ENCODE data around the gene UBE2D3. TPM values are rescaled to one million over a fixed set of nuclear protein-coding genes. Genes with fewer than 3 reads are reported as not detected.
"Not testable (repeated sequence)": the region's sequence is repeated elsewhere in the genome, so short reads cannot be mapped to it uniquely, and the experiment has no call there.

Gene UBE2D3
- total RNA-seq, 1 experiment from 2014 or later, result 284 TPM

GRCh38 chr4:102843938-102844337, 16.6 kb upstream of the UBE2D3 start:
- Histone ChIP-seq H3K4me3 (no peak overlapping the region), H3K27me3 (no peaks in the 10 kb centered on the region), H3K9me3 (no peaks in the 10 kb centered on the region), H3K36me3 (no peaks in the 10 kb centered on the region)
- no peak for DNase-seq

GRCh38 chr4:102843273-102843672, 15.9 kb upstream of the UBE2D3 start:
- no peaks in the 10 kb centered on the region for H3K36me3 ChIP-seq
- DNase-seq, result no peak
- H3K4me3 ChIP-seq, result no peak overlapping the region
- H3K27me3 ChIP-seq, result no peaks in the 10 kb centered on the region
- H3K9me3 ChIP-seq, result no peaks in the 10 kb centered on the region

- H3K4me3 ChIP-seq, result no peak overlapping the region
- no peaks in the 10 kb centered on the region for H3K27me3 ChIP-seq
- H3K9me3 ChIP-seq, result no peaks in the 10 kb centered on the region
- no peaks in the 10 kb centered on the region for H3K36me3 ChIP-seq
- DNase-seq, result no peak
Measured at GRCh38 chr4:102842367-102842766, 15.0 kb upstream of the UBE2D3 start.

GRCh38 chr4:102836596-102836995, 9.2 kb upstream of the UBE2D3 start:
- Histone ChIP-seq H3K27me3 (no peaks in the 10 kb centered on the region), H3K9me3 (no peaks in the 10 kb centered on the region), H3K36me3 (no peaks in the 10 kb centered on the region), H3K4me3 (no peak overlapping the region)
- DNase-seq, result no peak

- DNase-seq, result no peak
- H3K27me3 ChIP-seq, result no peaks in the 10 kb centered on the region
- H3K9me3 ChIP-seq, result no peaks in the 10 kb centered on the region
- H3K4me3 ChIP-seq, result no peak overlapping the region
- no peaks in the 10 kb centered on the region for H3K36me3 ChIP-seq
Measured at GRCh38 chr4:102832667-102833066, 5.3 kb upstream of the UBE2D3 start.

GRCh38 chr4:102832105-102832504, 4.8 kb upstream of the UBE2D3 start:
- Histone ChIP-seq H3K27me3 (no peaks in the 10 kb centered on the region), H3K9me3 (no peaks in the 10 kb centered on the region), H3K36me3 (peaks cover 2% of the 10 kb centered on the region; the same call in 1 of the 2 replicates), H3K4me3 (no peak overlapping the region)
- no peak for DNase-seq

GRCh38 chr4:102829803-102830202, 2.5 kb upstream of the UBE2D3 start:
- no peak for DNase-seq
- H3K36me3 ChIP-seq, result peaks cover 21% of the 10 kb centered on the region
- H3K27me3 ChIP-seq, result no peaks in the 10 kb centered on the region
- H3K4me3 ChIP-seq, result no peak overlapping the region
- no peaks in the 10 kb centered on the region for H3K9me3 ChIP-seq

GRCh38 chr4:102828497-102828808, 1.1 kb upstream of the UBE2D3 start:
- H3K9me3 ChIP-seq, result no peaks in the 10 kb centered on the region
- H3K4me3 ChIP-seq, result peak overlapping the region; percentile 90
- peaks cover 33% of the 10 kb centered on the region for H3K36me3 ChIP-seq
- no peak for DNase-seq
- no peaks in the 10 kb centered on the region for H3K27me3 ChIP-seq

GRCh38 chr4:102827674-102828496, 534 bp upstream of the UBE2D3 start:
- peak overlapping the region; percentile 90 for H3K4me3 ChIP-seq
- peak; percentile 98 for DNase-seq
- H3K27me3 ChIP-seq, result no peaks in the 10 kb centered on the region
- no peaks in the 10 kb centered on the region for H3K9me3 ChIP-seq
- peaks cover 39% of the 10 kb centered on the region for H3K36me3 ChIP-seq

- Histone ChIP-seq H3K36me3 (peaks cover 50% of the 10 kb centered on the region), H3K4me3 (peak overlapping the region; percentile 90), H3K27me3 (no peaks in the 10 kb centered on the region), H3K9me3 (no peaks in the 10 kb centered on the region)
- DNase-seq, result no peak
Measured at GRCh38 chr4:102826105-102826889, 1.1 kb downstream of the UBE2D3 start.

GRCh38 chr4:102825261-102826091, 1.9 kb downstream of the UBE2D3 start:
- peak overlapping the region; percentile 90 for H3K4me3 ChIP-seq
- H3K36me3 ChIP-seq, result peaks cover 54% of the 10 kb centered on the region

GRCh38 chr4:102824398-102824797, 3.0 kb downstream of the UBE2D3 start:
- DNase-seq, result no peak
- Histone ChIP-seq H3K9me3 (no peaks in the 10 kb centered on the region), H3K36me3 (peaks cover 62% of the 10 kb centered on the region), H3K4me3 (peak overlapping the region; percentile 90), H3K27me3 (no peaks in the 10 kb centered on the region)

More at GRCh38 chr4:102825261-102826091, 1.9 kb downstream of the UBE2D3 start:
- DNase-seq, result peak; percentile 26
- Histone ChIP-seq H3K9me3 (no peaks in the 10 kb centered on the region), H3K27me3 (no peaks in the 10 kb centered on the region)

GRCh38 chr4:102823897-102824296, 3.5 kb downstream of the UBE2D3 start:
- Histone ChIP-seq H3K4me3 (peak overlapping the region; percentile 90), H3K36me3 (peaks cover 64% of the 10 kb centered on the region), H3K27me3 (no peaks in the 10 kb centered on the region), H3K9me3 (no peaks in the 10 kb centered on the region)
- DNase-seq, result no peak

- H3K36me3 ChIP-seq, result peaks cover 69% of the 10 kb centered on the region
- no peaks in the 10 kb centered on the region for H3K27me3 ChIP-seq
- no peak for DNase-seq
- H3K4me3 ChIP-seq, result peak overlapping the region; percentile 90
- no peaks in the 10 kb centered on the region for H3K9me3 ChIP-seq
Measured at GRCh38 chr4:102823464-102823863, 3.9 kb downstream of the UBE2D3 start.

- DNase-seq, result no peak
- H3K27me3 ChIP-seq, result no peaks in the 10 kb centered on the region
- H3K9me3 ChIP-seq, result no peaks in the 10 kb centered on the region
- H3K36me3 ChIP-seq, result peaks cover 78% of the 10 kb centered on the region
- H3K4me3 ChIP-seq, result no peak overlapping the region
Measured at GRCh38 chr4:102819588-102820365, 7.6 kb downstream of the UBE2D3 start.

- H3K27me3 ChIP-seq, DNase-seq, H3K4me3 ChIP-seq, H3K9me3 ChIP-seq: not testable (repeated sequence)
- H3K36me3 ChIP-seq, result peaks cover 76% of the 10 kb centered on the region
Measured at GRCh38 chr4:102819100-102819499, 8.3 kb downstream of the UBE2D3 start.
